NCI-H526 (cell line): Measurements from ENCODE around the gene OR52N2.

Source experiments
- DNase-seq, 2 experiments: peaks; one replicate each; lab custom pipeline; 2025; lab: John Stamatoyannopoulos, UW

OR52N2 gene

GRCh38 chr11:5808500-5809121, at the start of gene OR52N2:
Gene OR52N2 (plus strand): TSS chr11:5808924. CDS start chr11:5820336, 11,412 bp downstream.
- DNase-seq = peak; percentile 17 to 69

DNA sequence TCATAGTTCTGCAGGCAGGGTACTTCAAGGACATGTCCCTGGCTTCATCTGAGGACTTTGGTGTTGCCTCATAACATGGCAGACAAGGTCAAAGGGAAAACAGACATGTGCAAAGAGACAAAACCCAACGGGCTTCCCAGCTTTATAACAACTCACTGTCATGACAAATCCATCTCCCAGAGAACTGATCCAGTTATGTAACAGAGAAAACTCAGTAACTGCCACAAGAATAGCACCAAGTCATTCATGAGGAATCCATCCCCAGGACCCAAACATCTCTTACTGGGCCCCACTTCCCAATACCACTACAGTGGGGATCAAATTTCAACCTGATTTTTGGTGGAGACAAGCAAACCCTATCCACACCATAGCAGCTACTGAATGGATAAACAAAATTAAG, 41.7 kb upstream of the OR52N2 start:
- DNase-seq = no peak

GRCh38 chr11:5783255-5783654, 25.5 kb upstream of the OR52N2 start, which contains the start of gene OR52N5:
Gene OR52N5 (minus strand): TSS chr11:5783355. CDS start chr11:5778634, 4,721 bp downstream.
- no peak for DNase-seq

- DNase-seq = no peak
These were observed 17.6 kb upstream of the OR52N2 start, which contains the start of gene OR52N1 for GRCh38 chr11:5791165-5791564. Gene OR52N1 (minus strand): TSS chr11:5791265. CDS start chr11:5788816, 2,449 bp downstream.

- no peak for DNase-seq
These were observed 12.2 kb upstream of the OR52N2 start for GRCh38 chr11:5796541-5796940.

DNA sequence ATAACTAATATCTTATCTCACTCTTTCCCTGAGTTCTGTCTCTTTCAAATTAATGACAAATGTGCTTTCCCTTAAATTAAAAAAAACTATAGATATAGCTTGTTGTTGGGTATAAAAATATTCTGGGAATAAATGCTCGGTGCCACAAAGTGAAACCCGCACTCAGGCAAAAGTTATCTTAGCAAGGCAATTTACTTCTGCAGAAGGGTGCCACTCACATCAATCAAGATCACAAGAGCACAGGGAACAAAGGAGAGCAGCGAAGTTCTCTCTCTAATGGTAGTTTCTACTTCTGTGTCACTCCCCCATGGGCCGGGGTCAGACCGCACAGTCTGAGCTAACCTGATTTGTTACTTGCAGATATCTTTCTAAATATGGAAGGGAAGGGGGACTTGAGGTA, 4.7 kb upstream of the OR52N2 start:
- DNase-seq = no peak

- peak in 1 of 2 experiments; percentile 1 for DNase-seq
These were observed 1.1 kb upstream of the OR52N2 start for GRCh38 chr11:5807580-5807979.

DNA sequence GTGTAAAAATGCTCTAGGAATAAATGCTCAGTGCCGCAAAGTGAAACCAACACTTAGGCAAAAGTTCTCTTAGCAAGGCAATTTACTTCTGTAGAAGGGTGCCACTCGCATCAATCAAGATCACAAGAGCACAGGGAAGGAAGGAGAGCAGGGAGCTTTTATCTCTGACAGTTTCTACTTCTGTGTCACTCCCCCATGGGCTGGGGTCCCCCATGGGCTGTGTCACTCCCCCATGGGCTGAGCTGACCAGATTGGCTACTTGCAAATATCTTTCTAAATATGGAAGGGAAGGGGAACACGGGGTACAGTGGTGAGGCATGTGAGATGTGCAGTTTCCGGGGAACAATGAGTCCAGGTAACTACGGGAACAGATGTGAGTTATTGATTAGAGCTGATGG, 397 bp downstream of the OR52N2 start:
- DNase-seq = no peak

- DNase-seq = no peak
These were observed 1.4 kb downstream of the OR52N2 start for GRCh38 chr11:5809905-5810795.

DNA sequence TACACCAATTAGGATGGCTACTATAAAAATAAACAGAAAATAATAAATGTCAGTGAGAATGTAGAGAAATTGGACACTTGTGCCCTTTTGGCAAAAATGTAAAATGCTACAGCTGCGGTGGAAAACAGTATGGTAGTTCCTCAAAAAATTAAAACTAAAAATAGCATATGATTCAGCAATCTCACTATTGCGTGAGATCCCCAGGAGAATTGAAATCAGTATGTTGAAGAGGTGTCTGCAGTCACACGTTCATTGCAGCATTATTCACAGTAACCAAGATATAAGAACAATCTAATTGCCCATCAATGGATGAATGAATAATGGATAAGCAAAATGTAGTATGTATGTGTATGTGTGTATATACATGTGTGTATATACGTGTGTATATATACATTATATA, 6.8 kb downstream of the OR52N2 start:
- no peak for DNase-seq

DNA sequence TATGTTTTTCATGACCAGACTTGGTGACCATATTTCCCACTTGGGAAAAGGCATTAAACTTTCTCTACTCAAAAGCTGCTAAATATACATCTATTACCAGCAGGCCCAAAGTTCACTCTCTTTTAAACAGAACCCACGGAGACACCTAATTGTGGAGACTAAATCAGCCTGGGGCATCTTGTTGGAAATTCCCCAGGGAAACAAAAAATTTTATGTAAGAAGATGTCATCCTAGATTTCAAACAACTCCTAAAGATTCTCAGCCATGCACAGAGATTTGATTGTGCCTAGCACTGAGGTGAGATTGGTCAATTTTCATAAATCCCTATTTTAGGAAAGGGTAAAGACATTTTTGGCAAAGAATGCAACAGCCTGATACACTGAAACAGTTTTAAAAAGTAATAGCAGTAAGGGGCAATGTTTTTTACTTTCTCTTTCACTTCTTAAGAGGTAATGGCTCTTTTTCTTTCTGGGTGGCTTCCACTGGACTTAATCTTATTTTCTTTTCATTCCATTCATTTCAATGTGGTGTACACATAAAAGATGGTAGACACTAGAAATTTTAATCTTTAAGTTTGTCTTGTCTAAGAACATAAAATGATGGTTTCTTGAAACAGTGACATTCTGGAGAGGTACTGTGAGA, 9.6 kb downstream of the OR52N2 start:
- DNase-seq = no peak

DNA sequence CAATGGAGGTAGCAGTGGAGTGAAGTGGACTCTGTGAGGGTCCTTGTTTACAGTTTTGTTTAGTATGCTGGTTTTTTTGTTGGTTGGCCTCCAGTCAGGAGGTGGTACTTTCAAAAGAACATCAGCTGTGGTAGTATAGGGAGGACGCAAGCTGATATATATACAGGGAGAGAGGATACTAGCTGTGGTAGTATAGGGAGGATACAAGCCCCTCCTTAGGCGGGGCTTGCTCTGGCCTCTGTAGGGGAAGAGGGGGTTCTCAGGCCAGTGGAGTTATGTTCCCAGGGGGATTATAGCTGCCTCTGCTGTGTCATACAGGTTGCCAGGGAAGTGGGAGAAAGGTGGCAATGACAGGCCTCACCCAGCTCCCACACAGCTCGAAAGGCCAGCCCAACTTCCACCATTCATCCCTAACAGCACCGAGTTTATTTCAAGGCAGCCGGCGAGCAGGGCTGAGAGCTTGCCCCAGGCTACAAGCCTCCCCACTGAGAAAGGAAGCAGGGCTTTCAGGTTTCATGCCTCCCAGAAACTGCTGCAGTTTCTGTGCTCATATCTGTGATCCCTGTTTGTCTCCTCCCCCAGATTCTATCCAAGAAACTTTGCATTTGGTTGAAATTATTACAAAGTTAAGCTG, 22.6 kb downstream of the OR52N2 start:
- no peak for DNase-seq

DNA sequence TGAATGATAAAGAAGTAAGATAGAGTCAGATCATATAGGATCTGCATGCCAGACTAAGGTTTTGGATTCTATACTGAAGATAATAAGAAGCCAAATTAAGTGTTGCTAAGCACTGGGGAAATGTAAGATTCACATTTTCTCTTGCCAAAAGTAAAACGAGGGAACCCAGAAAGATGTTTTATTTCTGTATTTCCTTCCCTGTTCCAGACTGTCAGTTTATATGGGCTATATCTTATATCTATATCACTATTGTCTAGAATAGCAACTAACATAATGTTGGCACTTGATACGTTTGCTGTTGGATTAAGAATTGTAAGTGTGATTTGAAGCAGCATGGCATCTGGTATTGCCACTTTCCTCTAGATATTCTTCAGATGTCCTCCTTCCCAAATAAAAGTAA, 24.7 kb downstream of the OR52N2 start:
- no peak for DNase-seq

GRCh38 chr11:5837695-5838094, 29.0 kb downstream of the OR52N2 start:
- DNase-seq = no peak

DNA sequence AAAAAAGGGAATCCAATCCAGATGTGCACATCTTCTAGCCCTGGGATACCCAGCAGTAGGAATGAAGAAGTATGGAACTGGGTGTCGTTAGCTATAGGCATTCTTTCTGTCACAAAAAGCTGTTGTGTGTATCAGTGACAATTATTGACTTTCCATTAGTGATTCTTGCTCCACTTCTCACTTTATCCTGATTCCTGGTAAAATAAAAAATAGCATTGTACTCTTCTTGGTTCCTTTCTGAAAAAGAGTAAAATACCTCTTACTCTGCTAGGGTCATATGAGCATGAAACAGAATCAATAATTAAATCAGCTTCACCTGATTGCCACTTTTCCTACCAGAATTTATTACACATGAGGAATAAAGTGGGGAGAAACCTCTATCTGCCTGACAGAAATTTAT, 33.1 kb downstream of the OR52N2 start, which contains the start of gene OR52E6:
OR52E6 (minus strand) TSS at position 101 of the 400 bp plus-strand sequence; CDS start at position 101, 0 bp downstream.
- DNase-seq = no peak

- DNase-seq = no peak
These were observed 38.0 kb downstream of the OR52N2 start for GRCh38 chr11:5846701-5847100.

GRCh38 chr11:5847711-5848110, 39.0 kb downstream of the OR52N2 start:
- no peak for DNase-seq

GRCh38 chr11:5851002-5851401, 42.3 kb downstream of the OR52N2 start:
- no peak for DNase-seq

DNA sequence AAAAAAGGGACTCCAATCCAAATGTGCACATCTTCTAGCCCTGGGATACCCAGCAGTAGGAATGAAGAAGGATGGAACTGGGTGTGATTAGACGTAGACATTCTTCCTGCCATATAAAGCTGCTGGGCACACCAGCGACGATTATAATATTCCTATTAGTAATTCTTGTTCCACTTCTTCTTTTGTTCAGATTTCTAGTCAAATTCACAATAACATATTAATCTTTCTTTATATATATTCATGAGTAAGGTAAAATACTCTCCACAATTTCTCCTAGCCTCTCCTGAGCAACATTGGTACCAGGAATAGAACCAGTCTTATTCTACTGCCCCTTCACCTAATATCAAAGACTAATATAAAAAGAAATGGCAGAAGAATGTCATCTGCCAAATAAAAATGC, 48.9 kb downstream of the OR52N2 start, which contains the start of gene OR52E8:
OR52E8 (minus strand) TSS at position 101 of the 400 bp plus-strand sequence; CDS start at position 101, 0 bp downstream.
- DNase-seq = no peak

- DNase-seq = no peak
These were observed 57.1 kb downstream of the OR52N2 start for GRCh38 chr11:5865826-5866225.
